GM19025 (cell line): ENCODE results near the gene TTC39A.
A peak's percentile ranks its signal among the peaks of the same experiment; 100 is the strongest.
"Not testable (repeated sequence)": the region's sequence is repeated elsewhere in the genome, so short reads cannot be mapped to it uniquely, and the experiment has no call there.

Experiments used
- ATAC-seq: cut with Tn5 transposase; IDR thresholded peaks from one replicate; pipeline ENCODE4 v1.9.1; 2021; ENCODE audit warnings: mild to moderate bottlenecking, low read depth, moderate library complexity; ENCODE audit not compliant: unreplicated experiment

The TTC39A gene

DNA sequence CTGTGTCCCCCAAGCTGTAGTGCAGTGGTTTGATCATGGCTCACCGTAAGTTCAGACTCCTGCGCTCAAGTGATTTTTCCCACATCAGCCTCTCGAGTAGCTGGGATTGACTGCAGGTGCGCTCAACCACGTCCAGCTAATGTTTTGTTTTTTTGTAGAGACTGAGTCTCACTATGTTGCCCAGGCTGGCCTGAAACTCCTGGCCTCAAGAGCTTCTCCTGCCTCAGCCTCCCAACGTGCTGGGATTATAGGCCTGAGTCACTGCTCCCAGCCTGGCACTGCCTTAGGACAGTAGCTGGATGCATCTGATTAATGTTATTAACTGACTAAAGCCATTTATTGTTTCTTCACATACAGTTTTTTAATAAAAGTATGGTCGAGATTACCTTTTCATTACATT is 54.1 kb downstream of the TTC39A start:
- no peak for ATAC-seq

DNA sequence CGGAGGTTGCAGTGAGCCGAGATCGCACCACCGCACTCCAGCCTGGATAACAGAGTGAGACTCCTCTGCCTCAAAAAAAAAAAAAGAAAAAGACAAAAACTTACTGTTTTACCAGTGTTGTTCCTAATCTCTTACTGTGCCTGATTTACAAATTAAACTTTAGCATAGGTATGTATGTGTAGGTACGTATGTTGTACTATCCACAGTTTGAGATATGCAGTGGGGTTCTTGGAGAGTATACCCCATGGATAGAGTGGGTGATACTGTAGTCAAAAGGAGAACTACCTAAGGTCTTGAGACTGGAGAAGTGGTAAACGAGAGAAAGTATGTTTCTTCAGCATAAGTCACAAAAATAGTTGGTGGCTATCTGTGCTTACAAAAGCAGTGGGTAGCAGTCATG is 55.7 kb downstream of the TTC39A start:
- ATAC-seq, result no peak

DNA sequence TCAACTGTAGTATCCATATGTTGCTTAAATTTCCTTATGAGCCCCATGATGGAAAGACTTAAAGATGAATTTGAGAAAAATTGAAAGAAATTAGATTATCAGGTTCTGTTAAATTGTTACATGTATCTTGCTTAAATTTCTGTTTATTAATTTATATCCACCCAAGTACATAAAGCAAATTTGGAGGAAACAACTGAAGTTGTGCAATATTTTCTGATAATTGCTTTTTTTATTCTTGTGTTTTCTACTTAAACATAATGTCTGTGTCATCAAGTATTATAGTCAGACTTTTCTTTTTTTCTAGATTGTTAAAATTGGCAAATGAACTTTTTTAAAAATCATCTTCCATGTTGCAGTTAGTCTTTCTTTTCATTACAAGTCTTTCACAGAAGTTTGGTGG is 57.4 kb downstream of the TTC39A start:
- no peak for ATAC-seq

DNA sequence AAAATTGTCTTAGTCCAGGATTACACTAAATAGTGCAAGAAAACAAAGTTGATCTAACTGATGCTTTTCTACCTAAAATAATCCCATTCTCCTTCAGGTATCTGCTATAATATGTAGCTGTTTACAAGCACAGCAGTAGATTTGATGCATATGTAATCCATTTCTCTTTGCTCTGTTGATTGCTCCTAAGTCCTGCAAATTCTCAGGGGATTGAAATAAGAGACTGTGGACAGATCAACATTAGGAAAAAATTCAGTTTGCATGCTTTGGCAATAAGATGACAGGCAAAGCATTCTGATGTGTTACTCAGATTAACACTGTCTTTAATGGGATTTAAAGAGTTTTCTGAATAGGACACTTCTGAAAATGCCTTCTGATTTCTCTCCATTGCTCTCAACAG is 59.6 kb downstream of the TTC39A start:
- ATAC-seq, result no peak

DNA sequence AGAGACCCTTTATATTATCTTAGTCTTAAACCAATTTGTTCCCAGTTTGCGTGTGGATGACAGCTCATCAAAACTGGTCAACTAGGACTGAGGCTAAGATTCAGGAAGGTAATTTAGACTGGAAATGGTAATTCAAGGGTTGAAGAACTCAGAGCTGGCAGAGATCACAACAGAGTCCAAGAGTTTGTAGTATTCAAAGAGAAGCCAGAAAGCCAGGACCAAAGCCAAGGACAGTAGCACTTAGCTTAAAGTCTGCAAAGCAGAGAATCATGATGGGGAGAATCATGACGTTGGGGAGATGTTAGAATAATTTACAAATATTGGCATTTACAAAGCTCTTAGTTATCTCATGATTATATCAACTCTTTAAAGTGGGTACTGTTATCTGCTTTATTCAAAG is 61.7 kb downstream of the TTC39A start:
- no peak for ATAC-seq

DNA sequence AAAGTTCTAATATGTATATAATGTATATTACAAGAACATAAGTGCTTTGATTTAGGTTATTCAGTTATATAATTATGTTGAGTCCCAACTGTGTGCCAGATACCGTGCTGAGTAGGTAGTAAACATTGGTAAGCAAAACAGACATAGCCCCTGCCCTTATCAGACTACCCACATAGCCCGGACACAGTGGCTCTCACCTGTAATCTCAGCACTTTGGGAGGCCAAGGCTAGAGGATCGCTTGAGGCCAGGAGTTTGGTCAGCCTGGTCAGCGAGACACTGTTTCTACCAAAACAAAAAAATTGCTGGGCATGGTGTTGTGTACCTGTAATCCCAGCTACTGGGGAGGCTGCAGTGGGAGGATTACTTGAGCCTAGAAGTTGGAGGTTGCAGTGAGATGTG is 63.6 kb downstream of the TTC39A start:
- ATAC-seq, result no peak

DNA sequence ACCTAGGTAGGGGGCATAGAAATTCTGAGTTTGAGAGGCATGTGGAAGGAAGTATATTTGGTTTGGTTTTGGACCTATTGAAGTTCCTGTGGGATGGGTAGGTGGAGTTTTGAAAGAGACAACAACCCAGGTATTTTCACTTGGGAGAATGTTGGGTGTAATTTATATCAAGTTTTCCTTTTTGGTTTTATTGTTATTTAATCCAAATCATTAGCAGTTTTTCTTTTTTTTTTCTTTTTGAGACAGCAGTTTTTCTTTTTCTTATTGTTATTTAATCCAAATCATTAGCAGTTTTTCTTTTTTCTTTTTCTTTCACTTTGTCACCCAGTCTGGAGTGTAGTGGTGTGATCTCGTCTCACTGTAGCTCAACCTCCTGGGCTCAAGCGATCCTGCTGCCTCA is 64.2 kb downstream of the TTC39A start:
- no peak for ATAC-seq

DNA sequence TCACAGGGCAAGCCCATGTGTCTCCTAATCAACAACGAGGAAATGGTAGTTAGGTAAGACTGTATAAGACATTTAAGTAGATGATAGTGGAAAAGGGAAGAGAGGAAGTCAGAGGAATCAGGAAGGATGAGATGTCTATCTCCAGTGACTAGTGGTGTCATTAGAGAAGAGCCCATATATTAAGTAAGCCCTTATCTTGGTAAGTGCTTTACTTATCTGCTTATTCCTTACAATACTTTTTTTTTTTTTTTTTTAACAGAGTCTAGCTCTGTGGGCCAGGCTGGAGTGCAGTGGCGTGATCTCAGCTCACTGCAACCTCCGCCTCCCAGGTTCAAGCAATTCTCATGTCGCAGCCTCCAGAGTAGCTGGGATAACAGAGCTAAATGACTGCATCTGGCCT is 64.7 kb downstream of the TTC39A start:
- ATAC-seq, result no peak

DNA sequence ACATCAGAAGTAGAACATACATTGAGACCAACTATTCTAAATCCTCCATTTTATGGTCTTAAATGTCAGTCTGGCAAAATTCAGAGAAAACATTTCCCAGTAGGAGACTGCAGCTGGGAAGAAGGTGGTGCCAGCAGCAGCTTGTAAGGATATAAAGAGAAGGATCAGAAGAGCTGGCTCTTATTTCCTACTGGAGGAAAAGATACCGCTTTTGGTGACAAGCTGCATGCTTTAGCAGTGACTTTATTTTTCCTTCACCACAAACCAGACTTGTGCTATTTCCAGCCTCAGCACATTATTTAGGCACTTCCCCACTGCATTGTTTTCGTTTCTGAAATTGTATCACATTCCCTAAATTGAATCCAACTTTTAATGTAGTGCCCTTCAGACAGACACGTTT is 65.9 kb downstream of the TTC39A start:
- no peak for ATAC-seq

DNA sequence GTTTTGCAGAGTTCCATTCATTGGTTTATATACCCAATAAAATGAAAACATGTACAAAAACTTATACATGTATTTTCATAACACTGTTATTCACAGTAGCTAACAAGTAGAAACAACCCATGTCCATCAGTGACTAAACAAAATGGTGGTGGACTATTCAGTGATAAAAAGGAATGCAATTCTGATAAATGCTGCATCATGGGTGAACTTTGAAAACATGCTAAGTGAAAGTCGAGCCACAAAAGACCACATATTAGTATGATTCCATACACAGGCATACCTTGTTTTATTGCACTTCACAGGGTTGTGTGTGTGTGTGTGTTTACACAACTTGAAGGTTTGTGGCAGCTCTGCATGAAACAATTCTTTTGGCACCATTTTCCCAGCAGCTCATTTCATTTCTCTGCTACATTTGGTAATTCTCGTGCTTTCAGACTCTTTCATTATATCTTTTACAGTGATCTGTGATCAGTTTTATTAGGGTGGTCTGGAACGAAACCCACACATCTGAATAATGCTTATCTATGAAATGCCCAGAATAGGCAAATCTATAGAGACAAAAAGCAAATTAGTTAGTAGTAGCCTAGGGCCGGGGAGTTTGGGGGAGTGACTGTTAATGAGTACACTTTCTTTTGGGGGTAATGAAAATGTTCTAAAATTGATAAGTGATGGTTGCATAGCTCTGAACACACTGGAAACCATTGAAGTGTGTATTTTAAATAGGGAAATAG is 67.0 kb downstream of the TTC39A start:
- no peak for ATAC-seq

DNA sequence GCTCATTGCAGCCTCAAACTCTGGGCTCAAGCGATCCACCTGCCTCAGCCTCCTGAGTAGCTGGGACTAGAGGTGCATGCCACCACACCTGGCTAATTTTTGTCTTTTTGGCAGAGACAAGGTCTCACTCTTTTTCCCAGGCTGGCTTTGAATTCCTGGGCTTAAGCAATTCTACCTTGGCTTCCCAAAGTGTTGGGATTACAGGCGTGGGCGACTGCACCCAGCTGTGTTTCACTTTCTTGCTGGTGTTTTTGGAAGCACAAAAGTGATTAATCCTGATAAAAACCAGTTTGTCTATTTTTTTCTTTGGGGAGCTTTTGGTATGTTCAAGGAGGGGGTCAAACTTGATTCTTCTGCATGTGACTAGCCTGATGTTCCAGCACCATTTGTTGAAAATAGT is 75.0 kb downstream of the TTC39A start:
- ATAC-seq, result no peak

DNA sequence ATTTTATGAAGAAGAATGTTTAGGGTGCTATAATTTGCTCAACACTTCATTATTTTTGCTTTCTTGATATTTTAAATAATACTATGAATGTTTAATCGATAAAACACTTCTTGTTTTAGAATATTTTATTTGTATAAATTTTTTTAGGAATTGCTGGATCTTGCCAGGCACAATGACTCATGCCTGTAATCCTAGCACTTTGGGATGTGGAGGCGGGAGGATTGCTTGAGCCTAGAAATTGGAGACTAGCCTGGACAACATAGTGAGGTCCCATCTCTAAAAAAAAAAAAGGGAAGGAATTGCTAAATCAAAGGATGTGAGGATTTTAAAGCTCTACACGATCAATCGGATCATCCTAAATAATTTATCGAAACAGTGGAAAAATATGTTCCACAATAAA is 76.7 kb downstream of the TTC39A start:
- ATAC-seq, result no peak

DNA sequence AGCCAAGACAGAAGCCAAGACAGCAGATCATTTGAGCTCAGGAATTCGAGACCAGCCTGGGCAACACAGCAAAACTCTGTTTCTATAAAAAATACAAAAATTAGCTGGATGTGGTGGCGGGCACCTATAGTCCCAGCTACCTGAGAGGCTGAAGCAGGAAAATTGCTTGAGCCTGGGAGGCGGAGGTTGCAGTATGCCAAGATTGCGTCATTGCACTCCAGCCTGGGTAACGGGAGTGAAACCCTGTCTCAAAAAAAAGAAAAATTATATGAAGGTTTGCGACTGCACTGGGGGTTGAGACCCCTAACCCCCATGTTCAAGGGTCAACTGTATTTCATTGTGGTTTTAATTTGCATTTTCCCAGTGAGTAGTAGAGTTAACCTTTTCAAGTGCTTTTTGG is 78.0 kb downstream of the TTC39A start:
- ATAC-seq, result no peak

DNA sequence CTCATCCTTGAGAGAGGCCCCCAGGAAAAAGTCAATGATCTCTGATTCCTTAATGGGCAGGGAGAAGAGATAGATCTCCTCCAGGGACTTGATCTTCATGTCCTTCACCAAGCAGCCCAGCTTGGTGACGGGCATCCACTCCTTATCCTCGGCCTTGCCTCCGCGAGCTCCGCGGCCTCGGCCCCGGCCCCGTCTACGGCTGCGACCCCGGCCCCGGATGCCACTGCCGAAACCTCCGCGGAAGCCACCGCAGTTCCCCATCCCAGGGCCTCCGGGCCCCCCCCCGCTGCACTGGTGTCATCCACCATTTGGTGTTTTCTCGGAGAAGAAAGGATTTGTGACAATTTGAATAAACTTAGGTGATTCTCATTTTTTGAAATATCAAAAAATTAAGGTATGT is 79.2 kb downstream of the TTC39A start:
- ATAC-seq, result not testable (repeated sequence)

DNA sequence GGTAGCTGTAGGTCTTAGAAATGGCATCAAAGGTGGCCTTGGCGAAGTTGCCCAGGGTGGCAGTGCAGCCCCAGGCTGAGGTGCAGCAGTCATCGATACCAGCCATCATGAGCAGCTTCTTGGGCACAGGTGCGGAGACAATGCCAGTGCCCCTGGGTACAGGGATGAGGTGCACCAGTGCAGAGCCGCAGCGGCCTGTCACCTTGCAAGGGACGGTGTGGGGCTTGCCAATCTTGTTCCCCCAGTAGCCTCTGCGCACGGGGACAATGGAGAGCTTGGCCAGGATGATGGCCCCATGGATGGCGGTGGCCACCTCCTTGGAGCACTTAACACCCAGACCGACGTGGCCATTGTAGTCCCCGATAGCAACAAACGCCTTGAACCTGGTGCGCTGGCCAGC is 79.6 kb downstream of the TTC39A start:
- ATAC-seq, result not testable (repeated sequence)

DNA sequence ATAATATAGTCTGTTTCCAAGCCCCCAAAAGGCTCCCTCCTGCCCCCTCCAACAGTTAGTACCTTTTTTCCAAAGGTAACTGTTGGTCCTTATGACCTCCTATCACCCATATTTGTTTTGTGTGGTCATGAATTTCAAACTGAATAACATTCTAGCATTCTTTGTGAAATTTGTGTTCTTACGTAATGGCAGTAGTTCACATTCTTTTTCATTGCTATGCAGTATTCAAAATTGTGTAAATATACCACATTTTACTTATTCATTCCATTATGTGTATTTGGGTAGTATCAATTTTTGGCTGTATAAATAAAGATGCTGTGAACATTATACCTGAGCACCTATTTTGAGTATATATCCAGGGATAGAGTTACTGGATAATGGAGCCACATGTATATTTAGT is 80.9 kb downstream of the TTC39A start:
- ATAC-seq, result no peak

DNA sequence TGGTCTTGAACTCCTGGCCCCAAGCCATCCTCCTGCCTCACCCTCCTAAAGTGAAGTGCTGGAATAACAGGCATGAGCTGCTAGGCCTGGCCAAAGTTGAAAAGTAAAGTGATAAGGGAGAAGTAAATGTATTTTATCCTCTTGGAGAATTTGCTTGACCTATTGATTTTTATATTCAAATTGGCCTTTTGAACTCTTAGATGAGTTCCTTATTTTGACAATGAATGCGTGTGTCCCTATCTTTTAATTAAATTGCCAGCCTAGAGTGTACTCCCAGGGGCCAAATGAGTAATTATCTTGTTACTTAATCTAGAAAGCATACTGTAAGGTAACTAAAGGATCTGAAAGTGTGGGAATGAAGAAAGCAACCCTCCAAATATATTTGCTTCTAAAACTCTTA is 82.9 kb downstream of the TTC39A start:
- ATAC-seq, result no peak

DNA sequence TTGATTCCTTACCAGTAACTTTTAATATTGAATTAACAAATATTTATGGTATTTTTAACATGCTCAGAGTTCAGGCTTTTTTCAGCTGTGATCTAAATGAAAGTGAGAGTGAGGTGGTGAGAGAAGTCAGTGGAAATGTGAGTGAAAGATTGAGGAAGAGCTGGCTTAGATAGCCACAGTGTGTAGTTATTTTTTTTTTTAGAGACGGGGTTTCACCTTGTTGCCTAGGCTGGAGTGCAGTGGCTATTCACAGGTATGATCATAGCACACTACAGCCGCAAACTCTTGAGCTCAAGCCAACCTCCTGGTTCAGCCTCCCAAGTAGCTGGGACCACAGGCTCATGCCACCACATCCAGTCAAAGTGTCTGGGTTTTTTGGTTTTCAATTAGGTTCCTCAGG is 83.3 kb downstream of the TTC39A start:
- ATAC-seq, result peak; percentile 69

DNA sequence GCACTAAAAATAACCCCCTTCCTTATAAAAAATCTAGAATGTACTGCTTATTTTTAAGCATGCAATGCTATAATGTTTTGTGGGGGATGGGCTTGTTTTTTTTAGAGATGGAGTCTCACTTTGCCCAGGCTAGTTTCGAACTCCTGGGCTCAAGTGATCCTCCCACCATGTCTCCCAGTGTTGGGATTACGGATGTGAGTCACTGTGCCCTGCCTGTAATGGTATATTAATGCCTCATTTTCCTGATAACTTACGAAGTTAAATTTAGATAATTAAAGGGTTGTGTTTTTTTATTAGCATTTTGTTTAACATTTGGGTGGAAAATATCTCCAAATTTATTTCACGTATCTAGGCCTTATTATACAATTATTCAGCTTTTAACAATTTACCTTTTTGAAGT is 87.8 kb downstream of the TTC39A start:
- ATAC-seq, result no peak

DNA sequence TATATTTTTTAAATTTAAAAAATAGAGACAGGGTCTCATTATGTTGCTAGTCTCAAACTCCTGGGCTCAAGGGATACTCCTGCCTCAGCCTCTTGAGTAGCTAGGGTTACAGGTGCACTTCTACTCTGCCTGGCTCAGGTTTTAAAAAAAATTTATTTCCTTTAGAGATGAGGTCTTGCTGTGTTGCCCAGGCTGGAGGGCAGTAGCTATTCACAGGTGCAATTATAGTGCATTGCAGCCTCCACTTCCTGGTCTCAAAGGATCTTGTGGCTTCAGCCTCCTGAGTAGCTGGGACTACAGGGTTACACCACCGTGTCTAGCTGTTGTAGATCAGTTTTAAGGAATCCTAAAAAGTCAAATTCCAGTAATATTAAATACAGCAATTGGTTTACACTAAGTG is 89.2 kb downstream of the TTC39A start:
- ATAC-seq, result no peak

DNA sequence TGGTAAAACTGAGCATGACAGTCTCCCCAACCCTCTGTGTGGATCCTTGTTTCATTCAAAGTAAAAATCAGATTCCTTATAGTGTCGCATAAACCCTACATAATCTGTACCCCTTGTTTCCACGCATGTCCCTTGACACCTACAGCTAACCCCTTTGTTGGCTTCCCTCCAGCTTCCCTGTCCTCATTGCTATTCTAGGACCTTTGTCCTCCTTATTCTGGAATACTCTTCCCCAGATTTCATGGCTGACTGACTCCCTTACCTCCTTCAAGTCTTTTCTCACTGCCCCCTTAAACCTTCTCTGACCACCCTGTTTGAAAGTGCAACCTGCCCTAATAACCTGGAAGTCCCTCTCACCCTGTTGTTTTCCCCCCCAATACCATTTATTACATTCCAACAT is 90.3 kb downstream of the TTC39A start:
- no peak for ATAC-seq

DNA sequence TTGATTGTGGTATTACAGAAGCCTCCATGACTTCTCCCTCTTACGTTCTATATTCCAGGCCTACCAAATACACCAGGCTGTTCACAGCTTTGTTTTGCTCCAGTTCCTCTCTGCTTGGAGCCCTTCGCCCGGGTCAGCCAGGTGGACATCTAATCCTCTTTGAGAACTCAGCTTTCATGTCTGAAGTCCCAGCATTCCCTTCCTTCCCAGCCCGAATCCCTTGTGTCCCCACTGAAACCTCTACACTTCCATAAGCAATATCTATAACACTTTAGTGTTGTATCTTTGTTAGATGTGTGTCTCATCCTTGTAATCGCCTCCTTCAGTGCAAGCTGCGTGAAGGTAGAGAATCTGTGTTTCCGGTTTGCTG is 92.3 kb downstream of the TTC39A start:
- ATAC-seq, result no peak
